Endothelial cell of umbilical vein (primary cell): ENCODE results near the gene PSG11. TPM values are rescaled to one million over a fixed set of nuclear protein-coding genes. Genes with fewer than 3 reads are reported as not detected.
"Not testable (repeated sequence)": the region's sequence is repeated elsewhere in the genome, so short reads cannot be mapped to it uniquely, and the experiment has no call there.

Source experiments
- Bru-seq: library from RNA; stranded (reverse); fragments of 400-500 nt; gene quantifications from one replicate; lab custom pipeline; 2021; lab: Mats Ljungman, UMichigan
- BruChase-seq, 2 experiments: library from RNA; stranded (reverse); fragments of 400-500 nt; gene quantifications; one replicate each; lab custom pipeline; 2021; lab: Mats Ljungman, UMichigan
- BruUV-seq: library from RNA; stranded (reverse); fragments of 400-500 nt; replicated peaks from 2 replicates; lab custom pipeline; 2021; lab: Mats Ljungman, UMichigan
- CTCF ChIA-PET: fragments of 300-600, 350-600 bp; sonication (Branson Sonifier 250); formaldehyde crosslinking; loops from one replicate; lab custom pipeline; 2021; ENCODE audit warnings: antibody characterized with exemption, inconsistent platforms; lab: Charles Lee
- POLR2A ChIA-PET: fragments of 300-600, 350-600 bp; sonication (Branson Sonifier 250); formaldehyde crosslinking; loops from one replicate; lab custom pipeline; 2021; ENCODE audit warnings: antibody characterized with exemption, inconsistent platforms; lab: Charles Lee
- DNase-seq: peaks from one replicate; pipeline ENCODE4 v3.0.0-alpha.2; 2011; ENCODE audit warnings: low read depth, low spot score
- FAIRE-seq: peaks from 2 replicates; lab custom pipeline; 2011; peaks lifted over from hg19 to GRCh38; lab: Jason Lieb, UNC
- H2AFZ ChIP-seq: 2 replicates; pipeline ENCODE4 v1.6.0; 2012; ENCODE audit warnings: low read depth, low read length, control low read depth, inconsistent platforms
- H3K27ac ChIP-seq: 2 replicates; pipeline ENCODE4 v1.5.1; 2011; ENCODE audit warnings: low read depth, mild to moderate bottlenecking, control low read depth, low read length, moderate library complexity; ENCODE audit not compliant: insufficient read depth
- H3K27me3 ChIP-seq, 2 experiments: 2 replicates each; pipeline versions ENCODE4 v1.6.0 to v1.6.1; 2011; ENCODE audit warnings: low read length in 2 of 2, mixed read lengths in 1 of 2; ENCODE audit not compliant: control insufficient read depth in 2 of 2, insufficient read depth in 2 of 2
- H3K36me3 ChIP-seq, 2 experiments: 2 replicates in 1 of 2; 3 replicates in 1 of 2; pipeline ENCODE4 v1.5.1; 2011; ENCODE audit warnings: low read length in 2 of 2, mild to moderate bottlenecking in 1 of 2, moderate library complexity in 1 of 2; ENCODE audit not compliant: control insufficient read depth in 2 of 2, insufficient read depth in 2 of 2; ENCODE audit errors: extremely low read depth in 1 of 2
- H3K4me1 ChIP-seq: 3 replicates; pipeline ENCODE4 v1.5.1; 2011; ENCODE audit warnings: mild to moderate bottlenecking, low read length; ENCODE audit not compliant: control insufficient read depth, insufficient read depth; ENCODE audit errors: extremely low read depth
- H3K4me2 ChIP-seq: 2 replicates; pipeline ENCODE4 v1.6.1; 2011; ENCODE audit warnings: low read length, control low read depth, mixed read lengths; ENCODE audit not compliant: insufficient read depth
- H3K4me3 ChIP-seq, 3 experiments: fragments of 200-600 bp in 1 of 3; sonication (generic), shearing (Covaris generic) in 1 of 3; replicated peaks in 1 of 3; 2 replicates each; pipeline ENCODE4 v1.5.1; 2011 to 2016; ENCODE audit warnings: control low read depth in 3 of 3, low read length in 3 of 3, mild to moderate bottlenecking in 2 of 3, inconsistent platforms in 1 of 3, low read depth in 1 of 3, moderate library complexity in 1 of 3; ENCODE audit not compliant: insufficient read depth in 1 of 3
- H3K79me2 ChIP-seq: 2 replicates; pipeline ENCODE4 v1.6.0; 2012; ENCODE audit warnings: low read length, inconsistent platforms; ENCODE audit not compliant: control insufficient read depth, insufficient read depth
- H3K9ac ChIP-seq: replicated peaks from 2 replicates; pipeline ENCODE3; 2011; ENCODE audit warnings: low read length, control low read depth; ENCODE audit not compliant: insufficient read depth; ENCODE audit errors: extremely low read depth
- H3K9me1 ChIP-seq: replicated peaks from 3 replicates; pipeline ENCODE4 v1.6.0; 2011; ENCODE audit warnings: mild to moderate bottlenecking, low read length; ENCODE audit not compliant: control insufficient read depth, insufficient read depth; ENCODE audit errors: extremely low read depth
- H3K9me3 ChIP-seq: replicated peaks from 2 replicates; pipeline ENCODE4 v1.5.1; 2012; ENCODE audit warnings: low read length, inconsistent platforms; ENCODE audit not compliant: control insufficient read depth, insufficient read depth
- H4K20me1 ChIP-seq: replicated peaks from 2 replicates; pipeline ENCODE3; 2011; ENCODE audit warnings: mild to moderate bottlenecking, low read length; ENCODE audit not compliant: control insufficient read depth, insufficient read depth; ENCODE audit errors: extremely low read depth
- dilution Hi-C: fragments of 300-500 bp; cut with MboI; formaldehyde crosslinking; loops from one replicate; pipeline ENCODE4 v1.15.0; 2019; ENCODE audit warnings: low sequenced_read_pairs; ENCODE audit not compliant: extremely low pct_ligation_motif_present
- intact Hi-C: fragments of 100-400 bp; cut with micrococcal nuclease; formaldehyde crosslinking; loops from one replicate; pipeline ENCODE4 v1.10.0; 2022
- long read RNA-seq: library from polyadenylated mRNA; stranded (forward); transcript quantifications from one replicate; pipeline ENCODE4 v2.0.0, GENCODE V29; 2021
- polyA minus RNA-seq, 3 experiments: library from RNA; depleted of rRNA, polyadenylated mRNA; stranded (reverse); fragments of >200 nt; gene quantifications; 1 replicate in 1 of 3; 2 replicates in 2 of 3; pipeline ENCODE4 v1.2.3, GENCODE V29; 2011
- polyA plus RNA-seq, 4 experiments: library from polyadenylated mRNA; depleted of rRNA in 3 of 4; stranded (reverse) in 3 of 4; unstranded in 1 of 4; fragments of >200 nt; gene quantifications; 2 replicates each; pipeline versions ENCODE4 v1.2.1 to v1.2.3, GENCODE V29; 2011 to 2012; ENCODE audit warnings: missing spikeins in 1 of 4
- total RNA-seq: library from RNA; stranded (reverse); gene quantifications from 2 replicates; pipeline ENCODE4 v1.2.3, GENCODE V29; 2021

PSG11 gene
- total RNA-seq (not detected in 2 replicates), polyA plus RNA-seq (not detected in 2 replicates), polyA minus RNA-seq (not detected in 2 replicates), Bru-seq, nascent RNA (not detected), BruChase-seq, experiment 1, labeled RNA remaining after a 6-hour chase (not detected), BruChase-seq, experiment 2, labeled RNA remaining after a 2-hour chase (not detected)
- not detected in 2 replicates for polyA plus RNA-seq (2011; cell fraction: cytosol; rRNA removed)
- not detected in 2 replicates for polyA plus RNA-seq (2011; cell fraction: nucleus; rRNA removed)
- polyA plus RNA-seq (2012), result not detected in 2 replicates
- polyA minus RNA-seq (2011; cell fraction: cytosol; rRNA and poly(A)+ RNA removed), result not detected
- polyA minus RNA-seq (2011; cell fraction: nucleus; rRNA and poly(A)+ RNA removed), result not detected in 2 replicates
- long read RNA-seq, result 0 reads

GRCh38 chr19:43026369-43026768, at the start of gene PSG11:
Gene PSG11 (minus strand): TSS chr19:43026469. CDS start chr19:43026372, 97 bp downstream.
- H4K20me1 ChIP-seq, H3K36me3 ChIP-seq, BruUV-seq, H2AFZ ChIP-seq, intact Hi-C loops, dilution Hi-C loops, H3K4me3 ChIP-seq, H3K4me1 ChIP-seq, CTCF ChIA-PET, H3K9me3 ChIP-seq, POLR2A ChIA-PET, H3K4me2 ChIP-seq, DNase-seq, H3K9ac ChIP-seq, FAIRE-seq, H3K9me1 ChIP-seq, H3K27me3 ChIP-seq, H3K27ac ChIP-seq, H3K79me2 ChIP-seq: not testable (repeated sequence)

- intact Hi-C loops, H3K4me3 ChIP-seq, DNase-seq, POLR2A ChIA-PET, H3K27ac ChIP-seq, H3K4me2 ChIP-seq, H3K9ac ChIP-seq, H4K20me1 ChIP-seq, CTCF ChIA-PET, H3K9me3 ChIP-seq, FAIRE-seq, H3K4me1 ChIP-seq, dilution Hi-C loops, BruUV-seq, H3K36me3 ChIP-seq, H3K79me2 ChIP-seq, H3K27me3 ChIP-seq, H3K9me1 ChIP-seq, H2AFZ ChIP-seq: not testable (repeated sequence)
Measured at GRCh38 chr19:43062418-43062817, 36.1 kb upstream of the PSG11 start.

- FAIRE-seq, H3K4me2 ChIP-seq, H3K79me2 ChIP-seq, DNase-seq, H3K4me3 ChIP-seq, H3K9me1 ChIP-seq, dilution Hi-C loops, POLR2A ChIA-PET, H3K36me3 ChIP-seq, H3K9ac ChIP-seq, H4K20me1 ChIP-seq, H3K27me3 ChIP-seq, intact Hi-C loops, H3K9me3 ChIP-seq, CTCF ChIA-PET, H3K27ac ChIP-seq, H3K4me1 ChIP-seq, H2AFZ ChIP-seq, BruUV-seq: not testable (repeated sequence)
Measured at GRCh38 chr19:43061326-43061725, 35.1 kb upstream of the PSG11 start.

- H3K4me2 ChIP-seq, H3K9me1 ChIP-seq, H3K36me3 ChIP-seq, H3K4me1 ChIP-seq, dilution Hi-C loops, POLR2A ChIA-PET, CTCF ChIA-PET, DNase-seq, H3K79me2 ChIP-seq, H3K9me3 ChIP-seq, H3K27ac ChIP-seq, H3K27me3 ChIP-seq, FAIRE-seq, H3K4me3 ChIP-seq, BruUV-seq, H2AFZ ChIP-seq, intact Hi-C loops, H3K9ac ChIP-seq, H4K20me1 ChIP-seq: not testable (repeated sequence)
Measured at GRCh38 chr19:43060254-43060653, 34.0 kb upstream of the PSG11 start.
